Osteocyte (in vitro differentiated cells): ENCODE measurements around the gene FBXO38. TPM values are rescaled to one million over a fixed set of nuclear protein-coding genes. Genes with fewer than 3 reads are reported as not detected.

Source experiments
- DNase-seq: peaks from one replicate; pipeline ENCODE4 v3.0.0; 2021; ENCODE audit warnings: mixed read lengths; ENCODE audit not compliant: unreplicated experiment; ENCODE audit errors: extremely low spot score
- H3K27ac Mint-ChIP-seq: one replicate; pipeline ENCODE4 v1.8.0; 2021; ENCODE audit warnings: mild to moderate bottlenecking, mixed read lengths; ENCODE audit not compliant: unreplicated experiment
- H3K27me3 Mint-ChIP-seq: one replicate; pipeline ENCODE4 v1.8.0; 2021; ENCODE audit warnings: mixed read lengths; ENCODE audit not compliant: unreplicated experiment
- H3K36me3 Mint-ChIP-seq: one replicate; pipeline ENCODE4 v1.8.0; 2021; ENCODE audit warnings: mixed read lengths; ENCODE audit not compliant: unreplicated experiment
- H3K4me1 Mint-ChIP-seq: one replicate; pipeline ENCODE4 v1.8.0; 2021; ENCODE audit warnings: mixed read lengths; ENCODE audit not compliant: unreplicated experiment
- H3K4me3 Mint-ChIP-seq: one replicate; pipeline ENCODE4 v1.8.0; 2021; ENCODE audit warnings: mild to moderate bottlenecking, moderate library complexity, mixed read lengths; ENCODE audit not compliant: unreplicated experiment
- H3K9me3 Mint-ChIP-seq: one replicate; pipeline ENCODE4 v1.8.0; 2021; ENCODE audit warnings: mixed read lengths; ENCODE audit not compliant: unreplicated experiment
- CTCF ChIP-seq: fragments of 200-600 bp; sonication (generic); IDR thresholded peaks from 2 replicates; pipeline ENCODE4 v1.5.0; 2021; ENCODE audit warnings: antibody characterized with exemption, mild to moderate bottlenecking, moderate library complexity
- total RNA-seq: library from RNA; stranded (reverse); gene quantifications from 2 replicates; pipeline ENCODE4 v1.2.1, GENCODE V29; 2021

Gene FBXO38
- total RNA-seq, 1 donor from 2014 or later = 50.1 TPM

GRCh38 chr5:148454576-148454975 is 70.8 kb downstream of the FBXO38 start:
- H3K4me3 Mint-ChIP-seq = no peak overlapping the region
- peaks cover under 1% of the 10 kb centered on the region for H3K4me1 Mint-ChIP-seq
- no peak for TF ChIP-seq CTCF
- no peaks in the 10 kb centered on the region for H3K36me3 Mint-ChIP-seq
- no peak overlapping the region for H3K27ac Mint-ChIP-seq
- no peak for DNase-seq
- peaks cover 48% of the 10 kb centered on the region for H3K27me3 Mint-ChIP-seq
- H3K9me3 Mint-ChIP-seq = no peaks in the 10 kb centered on the region

GRCh38 chr5:148455185-148455584 is 71.4 kb downstream of the FBXO38 start:
- Mint-ChIP-seq H3K4me3 (no peak overlapping the region), H3K27me3 (peaks cover 50% of the 10 kb centered on the region), H3K27ac (no peak overlapping the region), H3K36me3 (no peaks in the 10 kb centered on the region), H3K9me3 (no peaks in the 10 kb centered on the region), H3K4me1 (peaks cover 6% of the 10 kb centered on the region)
- DNase-seq = no peak
- no peak for TF ChIP-seq CTCF

GRCh38 chr5:148457183-148457620 is 73.4 kb downstream of the FBXO38 start:
- no peak overlapping the region for H3K4me3 Mint-ChIP-seq
- peaks cover 5% of the 10 kb centered on the region for H3K9me3 Mint-ChIP-seq
- peaks cover 63% of the 10 kb centered on the region for H3K27me3 Mint-ChIP-seq
- H3K36me3 Mint-ChIP-seq = no peaks in the 10 kb centered on the region
- peaks cover 6% of the 10 kb centered on the region for H3K4me1 Mint-ChIP-seq
- TF ChIP-seq CTCF = peak; percentile 25
- no peak for DNase-seq
- H3K27ac Mint-ChIP-seq = no peak overlapping the region

- TF ChIP-seq CTCF = no peak
- H3K36me3 Mint-ChIP-seq = no peaks in the 10 kb centered on the region
- no peak overlapping the region for H3K4me3 Mint-ChIP-seq
- DNase-seq = no peak
- H3K9me3 Mint-ChIP-seq = peaks cover 5% of the 10 kb centered on the region
- peaks cover 6% of the 10 kb centered on the region for H3K4me1 Mint-ChIP-seq
- H3K27me3 Mint-ChIP-seq = peaks cover 68% of the 10 kb centered on the region
- no peak overlapping the region for H3K27ac Mint-ChIP-seq
These were observed 74.5 kb downstream of the FBXO38 start for GRCh38 chr5:148458036-148458888.

- DNase-seq = no peak
- peaks cover 5% of the 10 kb centered on the region for H3K9me3 Mint-ChIP-seq
- peaks cover 70% of the 10 kb centered on the region for H3K27me3 Mint-ChIP-seq
These were observed 75.9 kb downstream of the FBXO38 start for GRCh38 chr5:148459669-148460068.

More at GRCh38 chr5:148459669-148460068, 75.9 kb downstream of the FBXO38 start:
- Mint-ChIP-seq H3K36me3 (no peaks in the 10 kb centered on the region), H3K27ac (no peak overlapping the region), H3K4me3 (no peak overlapping the region), H3K4me1 (peaks cover 6% of the 10 kb centered on the region)
- no peak for TF ChIP-seq CTCF
